ENCODE results near the gene TRAF2.
A peak's percentile ranks its signal among the peaks of the same experiment; 100 is the strongest.

The TRAF2 gene

GRCh38 chr9:136847088-136847825, 39.1 kb upstream of the TRAF2 start:
- DNase-seq (ENCODE audit: low read depth in 3 of 3, low spot score in 1 of 3), result no peak

DNA sequence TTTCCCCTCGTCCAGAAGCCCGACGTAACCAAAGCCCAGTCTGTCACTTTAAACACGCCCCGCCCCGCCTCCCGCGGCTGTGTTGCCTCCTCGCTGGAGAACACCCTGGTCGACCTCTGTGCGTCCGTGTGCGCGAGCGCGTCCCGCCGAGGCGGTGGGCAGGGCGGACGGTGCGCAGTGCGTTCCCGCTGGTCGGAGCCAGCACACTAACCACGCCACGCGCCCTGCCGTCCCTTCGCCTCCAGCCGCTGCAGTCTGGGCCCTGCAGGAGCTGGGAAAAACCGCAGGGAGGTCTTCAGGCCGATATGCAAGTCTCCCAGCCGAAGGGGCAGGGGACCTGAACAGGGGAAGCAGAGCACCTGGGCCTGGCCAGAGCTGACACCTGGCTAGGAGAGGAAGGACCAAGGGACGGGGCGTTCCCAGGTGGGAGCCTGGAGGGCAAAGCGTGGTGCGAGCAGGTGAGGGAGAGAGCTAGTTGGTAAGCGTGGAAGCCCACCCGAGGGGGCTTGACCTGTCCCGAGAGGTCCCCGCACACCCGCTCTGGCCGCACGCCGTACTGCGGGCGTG, 38.4 kb upstream of the TRAF2 start:
- DNase-seq (ENCODE audit: low read depth in 3 of 3, low spot score in 1 of 3), result peak; percentile 21 to 56 (median 36)

- no peak for DNase-seq (ENCODE audit: low read depth in 3 of 3, low spot score in 1 of 3)
These were observed 37.8 kb upstream of the TRAF2 start for GRCh38 chr9:136848393-136849037.

- DNase-seq (ENCODE audit: low read depth in 3 of 3, low spot score in 1 of 3), result peak; percentile 88 to 92 (median 90)
These were observed 37.0 kb upstream of the TRAF2 start, which contains the start of gene PHPT1 for GRCh38 chr9:136849038-136849959. Gene PHPT1, plus strand, starts transcription at chr9:136849409. Its CDS starts 22 bp downstream, at chr9:136849431.

- no peak for DNase-seq (ENCODE audit: low read depth in 3 of 3, low spot score in 1 of 3)
These were observed 36.1 kb upstream of the TRAF2 start for GRCh38 chr9:136849960-136850865.

GRCh38 chr9:136850866-136851775, 35.2 kb upstream of the TRAF2 start:
- DNase-seq (ENCODE audit: low read depth in 3 of 3, low spot score in 1 of 3), result no peak

GRCh38 chr9:136851941-136852663, 34.2 kb upstream of the TRAF2 start, which contains the start of gene MAMDC4:
Gene MAMDC4, plus strand, starts transcription at chr9:136852346. Its CDS starts 71 bp downstream, at chr9:136852417.
- no peak for DNase-seq (ENCODE audit: low read depth in 3 of 3, low spot score in 1 of 3)

- no peak for DNase-seq (ENCODE audit: low read depth in 3 of 3, low spot score in 1 of 3)
These were observed 33.4 kb upstream of the TRAF2 start for GRCh38 chr9:136852664-136853595.

DNA sequence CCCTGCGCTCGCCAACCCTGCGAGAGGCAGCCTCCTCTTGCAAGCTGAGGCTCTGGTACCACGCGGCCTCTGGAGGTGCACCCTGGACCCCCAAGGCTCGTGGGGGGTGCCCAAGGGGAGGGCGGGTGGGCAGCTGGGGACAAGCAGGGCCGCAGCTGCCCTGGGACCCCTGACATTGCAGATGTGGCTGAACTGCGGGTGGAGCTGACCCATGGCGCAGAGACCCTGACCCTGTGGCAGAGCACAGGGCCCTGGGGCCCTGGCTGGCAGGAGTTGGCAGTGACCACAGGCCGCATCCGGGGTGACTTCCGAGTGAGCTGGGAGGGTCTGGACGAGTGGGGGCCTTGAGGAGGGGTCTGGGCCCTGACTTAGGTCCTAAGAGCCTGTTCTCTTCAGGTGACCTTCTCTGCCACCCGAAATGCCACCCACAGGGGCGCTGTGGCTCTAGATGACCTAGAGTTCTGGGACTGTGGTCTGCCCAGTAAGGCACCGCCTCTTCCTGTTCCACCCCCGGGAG, 32.7 kb upstream of the TRAF2 start:
- no peak for DNase-seq (ENCODE audit: low read depth in 3 of 3, low spot score in 1 of 3)

GRCh38 chr9:136854113-136854841, 32.0 kb upstream of the TRAF2 start:
- DNase-seq (ENCODE audit: low read depth in 3 of 3, low spot score in 1 of 3), result no peak

DNA sequence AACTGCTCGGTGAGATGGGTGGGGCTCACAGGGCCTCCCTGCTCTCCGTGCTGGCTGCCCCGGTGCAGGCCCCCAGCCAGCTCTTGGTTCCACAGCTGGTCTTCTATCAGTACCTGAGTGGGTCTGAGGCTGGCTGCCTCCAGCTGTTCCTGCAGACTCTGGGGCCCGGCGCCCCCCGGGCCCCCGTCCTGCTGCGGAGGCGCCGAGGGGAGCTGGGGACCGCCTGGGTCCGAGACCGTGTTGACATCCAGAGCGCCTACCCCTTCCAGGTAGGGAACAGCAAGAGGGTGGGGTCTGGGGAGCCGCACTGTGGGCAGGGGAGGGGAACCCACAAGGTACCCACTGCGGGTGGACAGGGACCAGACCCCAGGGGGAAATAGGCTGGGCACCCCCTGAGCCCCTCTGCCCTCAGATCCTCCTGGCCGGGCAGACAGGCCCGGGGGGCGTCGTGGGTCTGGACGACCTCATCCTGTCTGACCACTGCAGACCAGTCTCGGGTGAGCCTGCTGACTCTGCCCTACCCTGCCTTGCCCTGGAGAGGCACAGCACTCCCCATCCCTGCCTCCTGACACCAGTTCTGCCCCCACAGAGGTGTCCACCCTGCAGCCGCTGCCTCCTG, 31.4 kb upstream of the TRAF2 start:
- DNase-seq (ENCODE audit: low read depth in 3 of 3, low spot score in 1 of 3), result no peak

- no peak for DNase-seq (ENCODE audit: low read depth in 3 of 3, low spot score in 1 of 3)
These were observed 30.7 kb upstream of the TRAF2 start for GRCh38 chr9:136855461-136856078.

- DNase-seq (ENCODE audit: low read depth in 3 of 3, low spot score in 1 of 3), result no peak
These were observed 30.2 kb upstream of the TRAF2 start for GRCh38 chr9:136856079-136856476.

DNA sequence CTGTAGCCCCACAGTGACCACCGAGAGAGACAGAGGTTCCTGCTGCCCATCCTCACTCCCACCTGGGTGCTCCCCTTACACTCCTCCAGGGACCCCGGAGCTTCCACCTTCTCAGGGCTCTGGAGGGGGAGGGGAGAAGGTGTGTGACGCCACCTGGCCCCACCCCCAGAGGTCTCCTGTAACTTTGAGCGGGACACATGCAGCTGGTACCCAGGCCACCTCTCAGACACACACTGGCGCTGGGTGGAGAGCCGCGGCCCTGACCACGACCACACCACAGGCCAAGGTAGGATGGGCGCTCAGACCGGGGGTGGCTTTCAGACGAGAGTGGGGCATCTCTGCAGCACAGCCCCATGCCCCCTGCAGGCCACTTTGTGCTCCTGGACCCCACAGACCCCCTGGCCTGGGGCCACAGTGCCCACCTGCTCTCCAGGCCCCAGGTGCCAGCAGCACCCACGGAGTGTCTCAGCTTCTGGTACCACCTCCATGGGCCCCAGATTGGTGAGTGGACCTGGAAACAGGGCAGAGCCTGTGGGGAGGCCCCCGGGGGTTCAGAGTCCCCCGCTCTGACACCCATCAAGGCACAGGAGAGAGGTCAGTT, 29.7 kb upstream of the TRAF2 start:
- DNase-seq (ENCODE audit: low read depth in 3 of 3, low spot score in 1 of 3), result no peak

- no peak for DNase-seq (ENCODE audit: low read depth in 3 of 3, low spot score in 1 of 3)
These were observed 29.1 kb upstream of the TRAF2 start for GRCh38 chr9:136857166-136857565.
